Activated CD8-positive, alpha-beta memory T cell treated with anti-CD3 and anti-CD28 coated beads, Interleukin-2, amount 50 U/mL, for 1 hour (primary cell): ENCODE data around the gene PSEN2.

Experiments
- DNase-seq: peaks from one replicate; pipeline ENCODE4 v3.0.0-alpha.2; 2020; ENCODE audit errors: extremely low read depth

PSEN2 gene

GRCh38 chr1:226864311-226864710 lies 6.1 kb upstream of the PSEN2 start:
- DNase-seq: no peak

GRCh38 chr1:226865590-226865989 lies 4.8 kb upstream of the PSEN2 start:
- no peak for DNase-seq

DNA sequence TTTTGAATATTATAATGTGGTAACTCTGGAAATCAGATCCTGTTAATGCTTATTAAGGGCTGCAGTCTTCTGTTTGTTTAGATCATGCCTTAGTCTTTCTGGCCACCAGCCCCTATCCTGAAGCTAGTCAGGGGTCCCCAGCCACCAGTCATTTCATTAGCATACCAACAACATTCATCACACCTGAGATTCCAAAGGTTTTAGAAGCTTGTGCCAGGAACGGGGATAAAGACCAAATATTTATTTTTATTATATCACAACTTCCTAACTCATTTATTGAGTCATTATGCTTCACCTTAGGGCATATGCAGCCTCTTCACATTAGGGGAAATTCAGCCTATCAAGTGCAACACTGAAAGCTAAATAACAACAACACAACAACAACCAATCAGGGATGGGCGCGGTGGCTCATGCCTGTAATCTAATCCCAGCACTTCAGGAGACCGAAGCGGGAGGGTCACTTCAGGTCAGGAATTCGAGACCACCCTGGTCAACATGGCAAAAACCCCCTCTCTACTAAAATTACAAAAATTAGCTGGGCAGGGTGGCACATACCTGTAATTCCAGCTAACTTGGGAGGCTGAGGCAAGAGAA lies 2.9 kb upstream of the PSEN2 start:
- no peak for DNase-seq

- no peak for DNase-seq
Observed at GRCh38 chr1:226868726-226869125, 1.7 kb upstream of the PSEN2 start.

- no peak for DNase-seq
Observed at GRCh38 chr1:226870026-226870400, 403 bp upstream of the PSEN2 start.

DNA sequence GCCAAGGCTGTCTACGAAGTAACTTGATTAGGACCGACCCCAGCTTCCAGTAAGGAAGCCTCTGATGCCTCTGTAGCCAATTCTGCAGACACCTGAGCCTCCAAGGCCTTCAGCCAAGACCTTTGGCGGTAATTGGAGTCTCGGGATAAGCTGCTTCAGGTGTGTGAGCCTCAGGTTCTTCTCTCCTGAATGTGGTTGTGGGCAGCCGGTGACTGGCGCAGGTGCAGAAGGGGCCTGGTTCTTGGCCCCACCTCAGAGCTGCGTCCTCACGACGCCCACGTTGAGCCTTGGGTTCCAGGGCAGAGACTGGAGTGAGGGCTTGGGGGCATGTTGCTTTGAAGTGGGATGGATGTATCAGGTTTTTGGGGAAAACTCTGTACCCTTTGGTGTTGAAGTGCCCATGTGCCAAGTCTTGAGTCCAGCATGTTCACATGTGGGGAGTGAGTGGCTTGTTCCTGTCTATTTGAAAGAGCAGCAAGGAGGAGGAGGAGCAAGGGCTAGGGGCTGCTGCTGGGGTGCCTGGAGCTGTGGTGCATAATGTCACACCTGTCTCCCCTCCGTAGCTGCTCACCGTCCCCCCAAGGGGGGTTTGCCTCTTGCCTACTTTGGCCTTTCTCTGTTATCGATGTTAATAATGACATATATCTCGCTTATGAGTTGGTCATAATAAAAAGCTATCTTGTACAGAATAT lies 1.4 kb downstream of the PSEN2 start:
- DNase-seq: no peak

DNA sequence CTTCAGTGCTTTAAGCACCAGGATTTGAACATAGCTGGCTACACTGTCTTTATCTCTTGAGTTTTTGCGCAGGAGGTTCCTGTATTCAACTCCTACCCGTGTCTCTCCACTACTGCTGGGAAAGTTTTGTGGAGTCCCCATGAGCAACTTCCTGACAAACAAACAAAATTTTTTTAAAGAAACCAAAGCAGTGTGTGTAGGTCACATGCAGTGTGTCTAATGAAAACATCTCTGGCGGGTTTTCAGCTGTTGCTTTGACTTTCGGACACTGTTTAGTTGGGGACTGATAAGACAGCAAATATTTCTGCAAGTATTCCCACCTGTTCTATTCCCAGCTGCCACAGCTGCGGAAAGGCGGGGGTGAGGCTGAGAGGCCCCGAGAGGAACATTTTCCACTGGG lies 2.0 kb downstream of the PSEN2 start:
- no peak for DNase-seq

- no peak for DNase-seq
Observed at GRCh38 chr1:226873771-226874578, 3.6 kb downstream of the PSEN2 start.

DNA sequence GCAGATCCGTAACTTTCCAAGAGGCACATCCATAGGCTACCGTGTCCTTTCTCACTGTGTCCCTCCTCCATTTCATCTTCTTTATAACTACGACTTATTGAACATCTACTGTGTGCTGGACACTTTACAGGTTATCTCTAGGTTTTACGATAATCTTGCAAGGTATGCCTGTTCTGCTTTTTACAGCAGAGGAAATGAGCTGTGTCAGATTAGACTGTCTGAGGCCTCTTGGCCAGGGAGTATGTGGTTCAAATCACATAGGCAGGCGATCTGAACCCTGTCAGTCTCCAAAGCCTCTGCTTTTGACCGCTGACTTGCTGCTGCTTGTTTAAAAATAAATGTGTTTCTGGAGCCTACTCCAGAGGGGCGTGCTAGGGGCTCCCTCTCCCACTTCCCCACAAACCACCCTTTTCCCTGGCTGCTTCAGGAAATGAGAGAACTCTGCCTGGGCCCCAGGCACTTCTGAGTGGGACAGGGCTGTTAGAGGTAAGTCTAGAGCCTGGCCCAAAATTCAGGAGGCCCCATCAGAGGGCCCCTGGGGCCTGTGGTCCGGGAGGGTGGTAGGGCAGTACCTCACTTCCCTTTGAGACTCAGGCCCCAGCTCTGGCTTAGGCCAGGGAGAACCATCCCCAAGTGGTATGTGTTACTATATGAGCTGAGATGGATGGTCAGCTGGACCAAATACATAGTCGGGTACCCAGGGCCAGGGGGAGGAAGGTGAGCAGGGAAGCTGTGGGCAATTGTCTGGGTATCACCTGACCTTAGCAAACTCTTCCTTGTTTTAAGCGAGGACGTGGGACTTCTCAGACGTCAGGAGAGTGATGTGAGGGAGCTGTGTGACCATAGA lies 4.4 kb downstream of the PSEN2 start:
- no peak for DNase-seq

- no peak for DNase-seq
Observed at GRCh38 chr1:226875641-226876295, 5.4 kb downstream of the PSEN2 start.

- DNase-seq: no peak
Observed at GRCh38 chr1:226877669-226878068, 7.3 kb downstream of the PSEN2 start.

DNA sequence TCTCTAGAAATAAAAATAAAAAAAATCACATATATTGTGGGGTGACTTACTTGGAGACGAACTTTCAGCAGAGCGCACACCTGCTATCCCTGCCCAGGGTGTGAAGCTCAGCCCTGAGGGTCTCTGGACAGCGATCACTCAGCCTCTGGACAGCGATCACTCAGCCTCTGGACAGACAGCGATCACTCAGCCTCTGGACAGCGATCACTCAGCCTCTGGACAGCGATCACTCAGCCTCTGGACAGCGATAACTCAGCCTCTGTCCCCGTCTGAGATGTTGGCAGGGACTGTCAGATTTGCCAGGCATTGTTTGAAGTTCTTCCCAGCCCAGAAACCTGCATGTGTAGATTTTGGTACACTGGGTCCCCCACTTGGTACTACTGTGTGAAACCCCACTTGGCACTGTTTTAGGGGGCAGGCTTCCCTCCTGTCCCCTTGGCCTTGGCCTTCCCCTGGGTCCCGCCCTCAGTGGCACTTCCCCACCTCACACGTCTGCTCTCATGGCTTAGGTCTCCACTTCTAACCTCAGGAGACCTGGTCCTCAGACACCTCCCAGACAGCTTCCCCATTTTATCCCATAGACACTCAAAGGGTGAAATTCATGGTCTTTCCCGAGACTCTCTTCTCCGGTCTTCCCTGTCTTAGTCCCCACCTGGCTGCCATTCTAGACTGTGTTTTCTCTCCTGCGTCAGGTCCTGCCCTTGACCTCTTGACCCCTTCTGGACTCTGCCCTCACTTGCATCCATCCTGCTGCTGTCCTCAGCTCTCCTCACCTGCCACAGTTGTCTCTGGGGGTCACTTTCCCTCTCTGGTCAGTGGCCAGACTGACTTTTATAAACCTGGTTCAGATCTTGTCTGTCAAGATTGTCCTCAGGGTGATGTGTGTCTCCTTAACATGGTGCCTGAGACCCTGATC lies 10.2 kb downstream of the PSEN2 start:
- no peak for DNase-seq

- DNase-seq: no peak
Observed at GRCh38 chr1:226881515-226882185, 11.2 kb downstream of the PSEN2 start.

GRCh38 chr1:226882187-226882586 lies 11.8 kb downstream of the PSEN2 start:
- no peak for DNase-seq

DNA sequence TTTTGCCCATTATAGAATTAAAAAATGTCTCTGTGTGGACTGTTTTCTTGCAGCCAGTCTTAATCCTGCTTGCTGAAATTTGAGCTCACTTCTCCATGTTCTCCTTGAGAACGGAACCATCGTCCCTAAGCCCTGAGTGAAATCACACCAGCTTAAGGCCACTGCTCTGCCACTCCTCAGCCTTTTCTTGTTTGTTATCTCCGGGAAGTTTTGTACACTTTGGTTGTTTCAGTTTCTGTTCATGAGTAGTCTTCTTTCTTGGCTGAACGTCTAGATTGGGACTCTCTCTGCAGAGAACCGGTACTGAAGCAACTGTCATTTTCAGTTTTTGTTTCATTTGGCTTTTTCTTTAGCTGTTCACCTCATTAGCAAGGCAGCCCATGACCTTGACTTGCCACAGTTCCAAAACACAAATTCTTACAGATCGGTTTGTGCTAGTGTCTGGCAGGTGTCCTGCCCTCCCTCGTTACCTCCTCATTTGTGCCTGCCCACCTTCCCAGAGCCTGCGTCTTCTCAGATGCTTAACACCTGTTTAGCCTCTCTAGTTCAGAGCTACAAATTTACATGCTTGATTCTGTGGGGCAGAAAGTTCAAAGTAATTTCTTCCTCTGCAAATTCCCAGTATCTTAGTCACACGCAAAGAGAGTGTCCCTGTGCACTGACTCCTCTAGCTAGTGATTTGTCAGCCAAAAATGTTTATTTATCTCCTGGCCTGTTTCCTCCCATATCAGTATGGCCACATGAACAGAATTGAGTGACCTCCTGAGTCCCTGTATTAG lies 12.4 kb downstream of the PSEN2 start:
- no peak for DNase-seq

DNA sequence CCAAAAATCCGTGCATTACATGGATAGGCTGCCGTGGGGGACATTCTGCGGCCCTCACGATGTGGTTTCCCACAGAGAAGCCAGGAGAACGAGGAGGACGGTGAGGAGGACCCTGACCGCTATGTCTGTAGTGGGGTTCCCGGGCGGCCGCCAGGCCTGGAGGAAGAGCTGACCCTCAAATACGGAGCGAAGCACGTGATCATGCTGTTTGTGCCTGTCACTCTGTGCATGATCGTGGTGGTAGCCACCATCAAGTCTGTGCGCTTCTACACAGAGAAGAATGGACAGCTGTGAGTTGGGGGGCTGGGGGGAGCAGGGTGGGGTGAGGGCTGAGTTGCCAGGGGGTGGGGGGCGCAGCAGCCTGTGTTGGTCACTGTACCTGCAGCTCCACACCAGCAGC lies 13.2 kb downstream of the PSEN2 start:
- no peak for DNase-seq

DNA sequence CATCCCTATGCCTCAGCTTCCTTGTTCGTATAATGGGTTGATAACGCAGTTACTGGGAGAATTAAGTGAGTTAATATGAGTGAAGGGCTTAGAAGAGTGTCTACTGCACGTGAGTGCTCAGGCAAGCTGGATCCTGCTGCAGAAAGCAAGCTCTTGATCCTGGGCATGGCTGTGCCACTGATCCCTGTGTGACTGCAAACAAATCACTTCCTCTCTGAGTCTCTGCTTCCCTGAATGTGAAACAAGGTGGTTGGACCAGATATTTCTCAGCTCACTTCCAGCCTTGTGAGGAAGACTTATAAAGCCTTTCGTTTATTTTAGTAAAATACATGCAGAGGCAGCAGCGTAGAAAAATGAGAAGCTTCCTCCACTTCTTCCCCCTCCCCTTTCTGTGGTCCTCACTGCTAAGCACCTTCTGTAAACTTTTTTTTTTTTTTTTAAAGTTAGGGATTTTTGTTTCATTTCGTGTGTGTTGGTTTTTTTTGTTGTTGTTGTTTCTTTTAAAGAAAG lies 13.8 kb downstream of the PSEN2 start:
- no peak for DNase-seq

DNA sequence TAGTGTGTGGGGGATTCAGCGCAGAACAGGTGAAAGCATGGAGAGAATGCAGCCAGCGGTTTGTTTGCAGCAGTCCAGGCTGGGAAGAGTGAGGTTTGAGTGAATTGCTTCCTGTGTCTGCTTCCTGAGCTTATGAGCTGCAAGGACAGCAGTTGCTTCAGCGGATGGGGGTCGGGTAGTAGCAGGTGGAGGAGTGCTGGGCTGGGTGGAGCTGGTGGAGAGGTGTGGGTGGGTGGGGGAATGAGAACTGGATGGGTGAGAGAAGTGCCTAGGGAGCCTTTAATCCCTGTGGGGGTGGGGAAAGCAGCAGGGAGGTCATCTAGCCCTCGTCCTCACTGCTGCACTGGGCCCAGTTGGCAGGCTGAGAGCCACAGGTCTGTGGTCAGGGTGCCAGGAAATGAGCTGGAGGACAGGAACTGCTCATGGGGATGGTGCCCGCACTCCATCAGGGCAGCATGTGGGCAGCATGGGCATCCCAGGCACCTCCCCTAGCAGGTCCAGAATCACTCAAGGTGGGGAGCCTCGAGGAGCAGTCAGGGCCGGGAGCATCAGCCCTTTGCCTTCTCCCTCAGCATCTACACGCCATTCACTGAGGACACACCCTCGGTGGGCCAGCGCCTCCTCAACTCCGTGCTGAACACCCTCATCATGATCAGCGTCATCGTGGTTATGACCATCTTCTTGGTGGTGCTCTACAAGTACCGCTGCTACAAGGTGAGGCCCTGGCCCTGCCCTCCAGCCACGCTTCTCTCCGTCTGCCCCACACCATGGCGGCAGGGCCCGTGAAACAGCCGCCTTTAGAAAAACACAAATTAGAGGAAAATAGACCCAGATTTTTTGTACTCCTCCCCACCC lies 14.8 kb downstream of the PSEN2 start:
- DNase-seq: no peak
